ENCODE results near the gene CCM2L.

GRCh38 chr20:32057656-32058184 is 47.5 kb downstream of the CCM2L start:
- no peak for TF ChIP-seq CTCF (IDR thresholded peaks at IDR 0.05)
- TF ChIP-seq POLR2A (IDR thresholded peaks at IDR 0.05): no peak
